Stimulated activated CD4-positive, alpha-beta T cell treated with anti-CD3 and anti-CD28 coated beads, Interleukin-4, amount 100 ng/mL, for 4 hours (primary cell): Measurements from ENCODE around the gene NEK7.
"Not testable (repeated sequence)": the region's sequence is repeated elsewhere in the genome, so short reads cannot be mapped to it uniquely, and the experiment has no call there.

Experiments used
- DNase-seq, 2 experiments: peaks; one replicate each; pipeline ENCODE4 v3.0.0-alpha.2; 2020

Gene NEK7

GRCh38 chr1:198174297-198174696, 17.5 kb downstream of the NEK7 start:
- DNase-seq = peak in 1 of 2 experiments; percentile 44

GRCh38 chr1:198175423-198176170, 18.8 kb downstream of the NEK7 start:
- no peak for DNase-seq

- DNase-seq = no peak
Observed at GRCh38 chr1:198176179-198176578, 19.4 kb downstream of the NEK7 start.

GRCh38 chr1:198177546-198177945, 20.7 kb downstream of the NEK7 start:
- no peak for DNase-seq

- DNase-seq = no peak
Observed at GRCh38 chr1:198178615-198179014, 21.8 kb downstream of the NEK7 start.

GRCh38 chr1:198179556-198179981, 22.8 kb downstream of the NEK7 start:
- DNase-seq = no peak

GRCh38 chr1:198183605-198184004, 26.8 kb downstream of the NEK7 start:
- DNase-seq = no peak

- no peak for DNase-seq
Observed at GRCh38 chr1:198184516-198184915, 27.7 kb downstream of the NEK7 start.

- no peak for DNase-seq
Observed at GRCh38 chr1:198185146-198185545, 28.3 kb downstream of the NEK7 start.

- DNase-seq = no peak
Observed at GRCh38 chr1:198185759-198186158, 29.0 kb downstream of the NEK7 start.

- no peak for DNase-seq
Observed at GRCh38 chr1:198186916-198187580, 30.2 kb downstream of the NEK7 start.

GRCh38 chr1:198187973-198188588, 31.3 kb downstream of the NEK7 start:
- DNase-seq = no peak

- no peak for DNase-seq
Observed at GRCh38 chr1:198191117-198191516, 34.3 kb downstream of the NEK7 start.

- DNase-seq = not testable (repeated sequence)
Observed at GRCh38 chr1:198193871-198194270, 37.1 kb downstream of the NEK7 start.

- no peak for DNase-seq
Observed at GRCh38 chr1:198196630-198197029, 39.8 kb downstream of the NEK7 start.

GRCh38 chr1:198197285-198197684, 40.5 kb downstream of the NEK7 start:
- no peak for DNase-seq

- no peak for DNase-seq
Observed at GRCh38 chr1:198199105-198199504, 42.3 kb downstream of the NEK7 start.

- DNase-seq = no peak
Observed at GRCh38 chr1:198201956-198202784, 45.4 kb downstream of the NEK7 start.

- no peak for DNase-seq
Observed at GRCh38 chr1:198203434-198203833, 46.6 kb downstream of the NEK7 start.

GRCh38 chr1:198205016-198205684, 48.4 kb downstream of the NEK7 start:
- no peak for DNase-seq

- no peak for DNase-seq
Observed at GRCh38 chr1:198206292-198206691, 49.5 kb downstream of the NEK7 start.

- DNase-seq = no peak
Observed at GRCh38 chr1:198211696-198212095, 54.9 kb downstream of the NEK7 start.

GRCh38 chr1:198212126-198212525, 55.3 kb downstream of the NEK7 start:
- no peak for DNase-seq
